CD4-positive, alpha-beta T cell treated with Interleukin-6 for 4 hours (primary cell): ENCODE data around the gene GALP.
"Not testable (repeated sequence)": the region's sequence is repeated elsewhere in the genome, so short reads cannot be mapped to it uniquely, and the experiment has no call there.

Experiments
- DNase-seq: peaks from one replicate; pipeline ENCODE4 v3.0.0-alpha.2; 2020; ENCODE audit warnings: mixed read lengths

Gene GALP

DNA sequence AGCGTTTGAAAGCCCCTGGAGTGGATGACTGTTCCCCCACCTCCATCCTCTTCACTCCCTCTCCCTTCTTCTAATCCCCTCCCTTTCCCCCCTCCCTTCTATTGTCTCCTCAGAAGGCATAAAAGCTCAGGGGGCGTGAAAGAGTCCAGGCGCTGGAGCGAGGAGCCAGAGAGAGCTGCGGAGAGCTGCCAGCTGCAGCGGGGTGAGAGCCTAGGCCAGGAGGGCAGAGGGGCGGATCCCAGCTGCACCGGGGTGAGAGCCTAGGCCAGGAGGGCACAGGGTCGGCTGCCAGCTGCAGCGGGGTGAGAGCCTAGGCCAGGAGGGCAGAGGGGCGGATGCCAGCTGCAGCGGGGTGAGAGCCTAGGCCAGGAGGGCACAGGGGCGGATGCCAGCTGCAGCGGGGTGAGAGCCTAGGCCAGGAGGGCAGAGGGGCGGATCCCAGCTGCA lies at the start of gene GALP:
GALP (plus strand) TSS at position 148 of the 447 bp plus-strand sequence. CDS start 1,101 bp downstream, outside the sequence.
- not testable (repeated sequence) for DNase-seq

DNA sequence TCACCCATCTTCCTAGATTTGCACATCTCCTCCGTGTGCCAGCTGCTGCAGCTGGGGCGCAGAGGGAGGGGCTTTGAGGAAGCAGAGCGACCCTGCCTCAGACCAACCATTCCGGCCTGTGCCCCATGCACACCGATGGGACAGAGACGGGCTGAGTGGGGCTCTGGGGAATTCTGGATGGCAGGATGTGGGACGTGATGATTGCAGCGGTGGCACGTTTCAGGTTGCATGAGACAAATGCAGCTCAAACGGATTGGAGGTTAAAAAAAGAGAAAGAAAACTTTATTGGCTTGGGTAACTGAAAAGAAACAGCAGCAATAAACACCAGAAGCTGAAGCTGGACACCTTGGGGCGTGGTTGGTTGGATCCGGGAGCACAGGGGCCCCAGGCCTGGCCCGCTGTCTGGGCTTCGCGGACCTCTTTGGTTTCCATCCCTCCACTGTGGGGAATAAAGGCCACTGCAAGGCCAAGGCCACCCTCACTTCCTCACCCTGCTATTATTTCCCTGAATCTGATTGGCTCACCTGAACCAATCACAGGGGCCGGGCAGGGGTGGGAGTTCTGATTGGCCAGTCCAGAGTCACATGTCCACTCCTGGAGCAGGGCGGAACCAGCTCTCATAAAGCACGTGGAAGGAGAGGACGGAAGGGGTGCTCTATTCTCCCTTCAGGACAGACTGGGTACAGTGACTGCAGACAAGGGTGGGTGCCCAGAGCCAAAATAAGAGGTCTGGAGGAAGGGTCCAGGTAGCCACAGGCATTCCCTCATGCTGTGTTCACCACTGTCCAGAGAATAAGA lies 48.6 kb upstream of the GALP start:
- no peak for DNase-seq

DNA sequence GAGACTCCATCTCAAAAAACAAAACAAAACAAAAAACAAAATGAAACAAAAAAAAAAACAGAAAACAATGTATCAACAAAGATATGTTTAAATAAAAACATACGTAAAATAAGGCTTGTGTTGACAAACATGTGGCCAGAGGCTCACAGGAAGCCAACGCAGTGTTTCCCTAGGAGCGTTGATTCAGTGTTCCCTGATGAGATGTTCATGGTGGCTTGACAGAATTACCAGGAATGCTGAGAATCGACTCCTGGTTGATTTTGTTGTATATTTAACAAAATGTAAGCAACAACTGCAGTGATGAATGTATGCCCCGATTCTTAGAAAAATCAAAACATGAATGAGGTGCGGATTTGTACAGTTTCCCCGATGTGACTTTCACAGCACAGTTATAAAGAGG lies 45.8 kb upstream of the GALP start:
- no peak for DNase-seq

DNA sequence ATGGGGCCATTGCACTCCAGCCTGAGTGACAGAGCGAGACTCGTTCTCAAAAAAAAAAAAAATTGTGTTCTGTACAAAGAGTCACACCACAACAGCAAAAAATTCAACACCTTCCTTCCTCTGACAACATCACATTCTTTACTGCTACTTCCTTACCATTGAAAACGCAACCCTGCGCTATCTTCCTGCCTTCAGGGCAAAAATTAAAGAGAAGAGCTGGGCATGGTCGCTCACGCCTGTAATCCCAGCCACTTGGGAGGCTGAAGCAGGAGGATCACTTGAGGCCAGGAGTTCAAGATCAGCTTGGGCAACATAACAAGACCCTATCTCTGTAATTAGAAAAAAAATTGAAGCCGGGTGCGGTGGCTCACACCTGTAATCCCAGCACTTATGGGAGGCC lies 44.2 kb upstream of the GALP start:
- DNase-seq, result no peak

DNA sequence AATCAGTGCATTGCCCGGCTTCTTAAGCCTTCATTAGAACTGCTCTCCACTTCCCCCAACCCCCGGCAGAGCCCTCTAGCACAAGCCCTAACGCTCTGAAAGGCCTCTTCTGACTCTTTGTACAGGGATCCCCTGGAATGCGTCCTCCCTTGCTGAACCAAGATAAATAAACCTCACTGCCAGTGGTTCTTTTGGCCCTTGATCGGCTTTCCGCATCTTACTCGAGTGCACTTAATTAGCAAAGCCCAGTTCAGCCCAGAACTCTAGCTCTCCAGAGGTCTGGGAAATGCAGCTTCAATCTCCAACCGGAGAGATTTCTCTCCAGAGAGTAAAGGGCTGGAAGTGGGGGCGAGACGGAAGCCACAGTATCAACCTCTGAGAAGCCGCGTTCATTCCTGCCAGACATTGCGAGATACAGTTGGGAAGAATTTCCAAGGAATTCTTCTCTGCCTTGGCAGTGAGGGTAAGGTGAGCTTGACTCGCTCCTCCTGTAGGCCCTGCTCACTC lies 43.4 kb upstream of the GALP start:
- DNase-seq, result no peak

DNA sequence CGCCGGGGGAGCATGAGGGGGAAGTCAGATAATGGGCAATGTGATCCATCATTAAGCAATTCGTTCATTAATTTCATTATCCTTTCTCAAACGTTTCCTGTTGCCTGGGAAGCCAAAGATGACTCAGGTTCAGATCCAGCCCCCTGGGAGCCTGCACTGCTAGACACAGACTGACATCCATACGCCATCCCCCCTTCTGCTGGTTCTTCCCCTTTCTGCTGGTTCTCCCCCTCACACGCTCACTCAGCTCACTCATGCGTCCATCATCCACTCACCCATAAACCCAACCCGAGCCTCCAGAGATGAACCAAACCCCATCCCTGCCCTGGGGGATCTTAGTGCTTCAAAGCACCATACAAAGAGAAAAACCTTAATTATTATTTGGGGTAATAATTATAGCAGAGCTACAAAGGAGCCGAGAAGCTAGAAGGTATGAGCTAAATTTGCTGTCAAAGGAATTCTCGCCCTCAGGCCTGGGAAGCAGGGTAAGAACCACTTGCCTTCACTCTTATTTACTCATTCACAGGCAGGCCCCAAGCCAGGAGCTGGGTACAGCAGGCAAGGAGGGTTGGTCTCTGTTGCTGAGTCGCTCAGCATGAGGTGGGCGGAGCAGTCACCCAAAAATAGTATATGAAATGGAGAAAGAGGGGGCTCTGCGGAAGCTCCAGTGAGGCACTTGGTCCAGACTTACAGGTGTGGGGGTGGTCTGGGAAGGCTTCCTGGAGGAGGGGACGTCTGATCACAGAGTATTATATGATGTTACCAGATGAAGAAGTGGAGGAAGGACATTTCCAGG lies 41.8 kb upstream of the GALP start:
- DNase-seq, result no peak

DNA sequence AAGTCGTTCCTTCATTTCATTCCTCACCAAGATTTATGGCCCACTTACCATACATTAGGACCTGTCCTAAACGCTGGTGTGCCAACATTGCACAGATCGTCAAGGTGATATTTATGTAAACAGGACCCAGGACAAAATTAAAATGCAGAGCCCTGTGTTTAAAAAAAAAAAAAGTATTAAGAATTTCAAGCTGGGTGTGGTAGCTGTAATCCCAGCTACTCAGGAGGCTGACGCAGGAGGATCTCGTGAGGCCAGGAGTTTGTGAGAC lies 41.2 kb upstream of the GALP start:
- no peak for DNase-seq

DNA sequence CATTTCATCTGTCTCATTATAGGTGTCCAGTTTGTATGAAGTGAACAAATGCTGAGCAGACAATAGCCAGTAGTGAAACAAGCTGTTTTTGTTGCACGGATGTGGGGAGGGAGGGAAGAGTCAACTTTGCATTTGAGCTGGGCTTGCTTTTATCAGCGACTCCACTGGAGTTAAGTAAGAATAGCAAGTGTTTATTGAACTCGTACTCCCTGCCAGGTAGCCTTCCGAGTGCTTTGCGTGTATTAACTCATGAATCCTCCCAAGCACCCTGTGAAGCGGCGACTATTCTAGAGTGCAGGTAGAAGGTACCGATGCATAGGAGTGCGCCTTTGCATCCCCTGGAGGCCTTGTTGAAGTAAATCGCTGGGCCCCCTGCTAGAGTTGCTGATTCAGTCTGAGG lies 39.4 kb upstream of the GALP start:
- no peak for DNase-seq

DNA sequence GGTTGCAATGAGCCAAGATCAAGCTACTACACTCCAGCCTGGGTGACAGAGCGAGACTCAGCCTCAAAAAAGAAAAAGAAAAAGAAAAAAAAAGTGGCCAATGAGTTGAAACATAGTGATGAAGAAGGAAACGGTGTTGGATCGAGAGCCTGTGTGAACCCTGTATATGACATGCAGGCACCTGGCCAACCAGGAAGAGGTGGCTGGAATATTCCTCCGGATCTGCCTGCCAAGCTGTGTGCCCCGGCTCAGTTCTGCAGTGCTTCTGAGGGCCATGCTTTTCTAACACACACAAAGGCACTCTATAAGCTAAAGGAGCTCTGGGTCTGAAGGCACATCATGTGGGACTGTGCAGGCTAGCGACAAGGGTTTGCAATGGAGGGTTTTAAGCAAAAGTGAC lies 38.4 kb upstream of the GALP start:
- DNase-seq, result no peak

DNA sequence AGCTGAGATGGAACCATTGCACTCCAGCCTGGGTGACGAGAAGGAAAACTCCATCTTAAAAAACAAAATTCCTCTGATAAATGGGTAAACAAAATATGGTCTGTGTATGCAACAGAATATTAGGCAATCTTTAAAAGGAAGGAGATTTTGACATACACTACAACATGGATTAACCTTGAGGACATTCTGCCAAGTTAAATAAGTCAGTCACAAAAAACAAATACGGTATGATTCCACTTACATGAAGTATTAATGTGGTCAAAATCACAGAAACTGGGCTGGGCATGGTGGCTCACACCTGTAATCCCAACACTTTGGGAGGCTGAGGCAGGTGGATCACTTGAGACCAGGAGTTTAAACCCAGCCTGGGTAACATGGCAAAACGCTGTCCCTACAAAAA lies 37.7 kb upstream of the GALP start:
- no peak for DNase-seq

DNA sequence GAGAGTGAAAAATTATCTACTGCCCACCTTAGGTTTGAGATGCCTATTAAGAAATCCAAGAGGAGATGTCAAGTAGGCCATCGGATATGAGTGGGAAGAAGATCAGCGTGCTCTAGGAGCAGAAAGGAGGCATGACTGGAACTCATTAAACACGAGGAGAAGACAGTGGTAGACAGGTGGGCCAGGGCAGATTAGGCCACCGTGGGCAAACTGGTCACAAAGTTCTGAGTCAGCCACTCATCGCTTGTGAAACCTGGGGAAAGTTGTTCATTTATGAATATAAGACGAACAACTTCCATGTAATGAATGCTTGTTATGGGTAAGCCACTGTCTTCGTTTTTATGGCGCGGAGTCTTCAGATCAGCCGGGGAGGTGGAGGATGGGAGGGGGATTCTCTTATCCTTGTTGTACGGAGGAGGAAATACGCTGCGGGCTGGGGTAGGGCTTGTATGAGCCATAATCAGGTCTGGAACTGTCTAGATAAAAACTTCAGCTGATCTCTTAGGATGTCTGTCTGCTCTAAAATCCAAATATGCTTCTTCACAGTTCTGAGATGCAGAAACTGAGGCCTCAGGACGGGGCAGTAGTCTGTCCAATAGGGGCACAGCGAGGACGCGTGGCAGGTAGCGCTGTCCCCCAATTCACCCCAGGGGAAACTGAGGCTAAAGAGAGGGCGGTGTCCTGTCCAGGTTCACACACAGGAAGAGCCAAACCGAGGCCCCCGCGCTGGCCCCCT lies 35.8 kb upstream of the GALP start:
- DNase-seq, result peak; percentile 21

DNA sequence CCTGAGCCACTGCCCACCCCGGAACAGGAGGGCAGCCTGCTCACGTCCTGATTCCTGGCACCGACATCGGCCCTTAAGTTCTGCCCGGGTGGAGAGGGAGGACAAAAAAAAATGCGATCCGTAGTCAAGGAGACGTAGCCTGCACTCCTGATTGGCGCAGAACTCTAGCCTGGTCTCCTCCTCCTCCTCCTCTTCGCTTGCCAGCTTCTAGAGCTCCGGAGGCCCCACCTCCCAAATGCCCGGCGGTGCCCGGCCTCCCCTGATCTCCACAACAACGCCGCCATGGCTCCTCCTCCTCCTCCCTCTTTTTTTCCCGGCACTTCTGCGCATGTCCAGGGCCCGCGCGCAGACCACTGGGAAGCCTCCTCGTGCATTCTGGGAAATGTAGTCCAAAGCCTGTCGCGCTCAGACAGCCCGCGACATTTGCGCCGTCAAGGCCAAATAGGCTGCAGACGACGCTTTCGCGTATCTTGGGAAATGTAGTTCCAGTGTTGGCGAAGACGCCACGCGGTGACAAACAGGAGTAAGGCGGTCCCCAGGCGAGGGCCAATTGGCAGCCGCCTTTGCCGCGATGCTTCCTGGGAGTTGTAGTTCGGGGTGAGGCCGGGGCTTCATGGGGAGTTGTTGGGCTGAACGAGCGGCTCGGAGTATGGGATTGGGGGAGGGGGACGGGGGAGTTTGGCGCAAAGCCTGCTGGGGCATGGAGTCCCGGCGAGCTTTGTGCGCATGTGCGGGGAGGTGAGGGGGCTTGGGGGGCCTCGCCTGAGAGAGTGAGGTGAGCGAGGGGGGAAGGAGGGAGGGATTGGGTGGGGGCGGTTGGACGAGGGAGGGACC lies 35.0 kb upstream of the GALP start, which contains the start of gene ZNF444:
ZNF444 (plus strand) TSS at position 705 of the 834 bp plus-strand sequence. CDS start 5,625 bp downstream, outside the sequence.
- peak; percentile 99 for DNase-seq

DNA sequence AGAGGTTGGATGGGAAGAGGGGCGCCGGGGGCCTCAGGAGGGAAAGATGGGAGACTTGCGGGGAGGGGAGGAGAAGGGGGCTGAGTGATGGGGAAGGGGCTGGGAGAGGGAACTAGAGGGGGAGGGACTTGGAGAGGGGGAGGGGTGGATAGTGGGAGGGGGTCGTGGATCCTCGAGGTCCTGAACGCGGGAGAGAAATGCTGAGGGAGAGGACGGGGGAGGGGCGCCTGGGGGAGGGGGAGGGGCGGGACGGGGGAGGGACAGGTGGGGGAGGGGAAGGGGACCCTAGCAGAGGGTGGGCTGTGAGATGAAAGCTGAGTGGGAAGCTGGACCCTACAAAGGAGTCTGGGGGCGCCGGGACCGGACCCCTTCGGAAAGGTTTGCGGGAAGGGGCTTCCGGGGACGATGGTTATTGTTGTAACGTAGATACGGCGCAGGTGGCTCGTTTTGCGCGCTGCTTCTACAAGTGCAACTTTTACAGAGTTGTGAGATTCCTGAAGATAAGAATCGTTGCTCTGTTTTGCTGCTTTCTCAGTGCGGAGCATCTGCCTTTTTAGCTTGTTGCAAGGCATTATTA lies 34.3 kb upstream of the GALP start:
- peak; percentile 46 for DNase-seq

DNA sequence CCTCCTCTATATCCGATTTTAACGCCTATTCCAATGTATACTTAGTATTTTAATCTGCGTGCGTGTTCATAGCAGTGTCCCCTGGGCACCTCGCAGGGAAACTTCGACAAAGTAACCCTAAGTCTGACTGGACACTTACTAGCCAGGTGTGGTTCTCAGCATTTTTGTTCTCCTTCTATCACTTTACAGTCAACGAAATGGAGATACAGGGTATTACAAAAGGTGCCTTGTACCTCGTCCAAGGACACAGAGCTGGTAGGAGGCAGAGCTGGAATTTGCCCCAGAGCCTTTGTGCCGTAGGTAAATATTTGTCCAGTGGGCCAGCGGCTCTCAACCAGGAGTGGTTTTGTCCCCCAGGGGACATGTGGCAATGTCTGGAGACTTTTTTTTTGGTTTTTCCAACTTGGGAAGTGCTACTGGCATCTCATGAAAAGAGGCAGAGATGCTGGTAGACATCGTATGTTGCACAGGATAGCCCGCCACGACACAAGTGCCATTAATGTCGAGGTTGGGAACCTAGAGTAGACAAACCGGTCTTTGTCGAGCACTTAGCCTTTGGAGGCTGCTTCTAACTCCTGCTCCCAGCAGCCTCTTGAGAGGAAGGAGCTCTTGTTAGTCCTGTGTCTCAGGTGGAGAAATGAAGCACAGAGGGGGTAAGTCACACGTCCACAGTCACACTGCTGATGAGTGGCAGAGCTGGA lies 33.6 kb upstream of the GALP start:
- no peak for DNase-seq

DNA sequence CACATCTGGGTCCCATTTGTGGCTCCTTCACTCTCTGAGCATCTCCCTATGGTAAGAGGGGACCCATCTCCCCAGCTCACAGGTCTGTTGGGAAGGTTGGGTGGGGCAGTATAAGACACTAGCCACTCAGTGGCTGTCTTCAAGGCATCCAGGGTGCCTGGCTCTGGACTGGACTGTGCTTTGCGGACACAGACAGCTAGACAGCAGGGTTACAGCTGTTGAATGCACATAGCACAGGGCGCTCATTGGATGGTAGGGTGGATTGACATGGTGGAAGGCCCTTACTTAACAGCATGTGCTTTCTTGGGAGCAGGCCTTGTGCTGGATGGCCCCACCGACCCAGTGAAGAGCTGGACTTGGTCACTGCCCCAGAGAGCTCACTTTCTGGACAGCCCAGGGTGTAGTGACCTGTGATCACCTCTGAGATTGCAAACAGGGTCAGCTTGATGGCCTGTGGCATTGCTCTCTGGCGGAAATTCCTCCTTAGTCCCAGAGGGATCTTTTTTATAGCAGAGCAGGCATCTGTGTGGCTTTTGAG lies 32.8 kb upstream of the GALP start:
- DNase-seq, result no peak

DNA sequence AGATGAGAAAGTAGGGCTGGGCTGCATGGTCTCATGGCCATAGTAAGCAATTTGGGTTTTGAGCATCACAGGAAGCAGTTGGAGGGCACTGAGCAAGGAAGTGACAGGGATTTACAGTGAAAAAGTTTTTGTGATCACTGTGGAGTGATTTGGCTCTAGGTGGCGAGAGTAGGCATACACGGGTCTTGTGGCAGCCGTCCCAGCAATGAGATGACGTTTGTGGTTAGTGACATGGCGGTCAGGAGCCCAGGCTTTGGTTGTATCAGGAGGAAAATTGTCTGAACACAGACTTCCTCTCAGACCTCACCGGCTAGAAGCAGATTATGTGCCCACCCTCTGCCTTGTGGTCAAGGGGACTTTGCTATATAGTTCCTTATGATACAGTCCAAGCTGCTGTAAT lies 31.4 kb upstream of the GALP start:
- DNase-seq, result no peak

DNA sequence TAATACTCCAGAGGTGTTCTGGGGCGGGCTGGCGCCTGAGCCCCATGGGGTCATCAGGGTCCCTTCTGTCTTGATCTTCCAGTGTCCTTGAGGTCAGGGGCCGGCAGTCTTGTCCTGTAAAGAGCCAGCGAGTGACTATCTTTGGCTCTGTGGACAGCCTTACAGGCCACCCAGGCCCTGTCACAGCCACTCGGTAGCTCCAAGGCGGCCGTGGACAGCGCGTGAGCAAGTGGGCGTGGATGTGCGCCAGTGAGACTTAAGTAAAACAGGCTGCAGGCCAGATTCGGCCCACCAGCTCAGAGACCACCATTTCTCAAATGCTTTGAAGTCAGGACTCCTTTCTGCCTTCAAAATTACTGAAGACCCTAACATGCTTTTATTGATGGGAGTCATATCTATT lies 31.0 kb upstream of the GALP start:
- DNase-seq, result no peak

DNA sequence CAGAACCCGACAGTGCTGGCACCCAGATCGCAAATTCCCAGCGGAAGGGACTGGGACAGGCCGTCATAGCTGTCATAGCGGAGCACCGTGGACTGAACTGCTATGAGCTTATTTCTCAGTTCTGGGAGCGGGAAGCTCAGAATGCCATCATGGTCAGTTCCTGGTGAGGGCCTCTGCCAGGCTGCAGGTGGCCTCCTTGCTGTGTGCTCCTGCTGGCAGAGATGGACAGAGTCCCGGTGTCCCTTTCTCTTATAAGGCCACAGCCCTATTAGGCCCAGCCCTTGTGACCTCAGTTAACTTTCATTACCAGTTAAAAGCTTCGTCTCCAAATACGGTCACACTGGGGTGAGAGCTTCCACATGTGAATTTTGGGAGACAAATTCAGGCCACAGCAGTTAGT lies 30.1 kb upstream of the GALP start:
- DNase-seq, result no peak

DNA sequence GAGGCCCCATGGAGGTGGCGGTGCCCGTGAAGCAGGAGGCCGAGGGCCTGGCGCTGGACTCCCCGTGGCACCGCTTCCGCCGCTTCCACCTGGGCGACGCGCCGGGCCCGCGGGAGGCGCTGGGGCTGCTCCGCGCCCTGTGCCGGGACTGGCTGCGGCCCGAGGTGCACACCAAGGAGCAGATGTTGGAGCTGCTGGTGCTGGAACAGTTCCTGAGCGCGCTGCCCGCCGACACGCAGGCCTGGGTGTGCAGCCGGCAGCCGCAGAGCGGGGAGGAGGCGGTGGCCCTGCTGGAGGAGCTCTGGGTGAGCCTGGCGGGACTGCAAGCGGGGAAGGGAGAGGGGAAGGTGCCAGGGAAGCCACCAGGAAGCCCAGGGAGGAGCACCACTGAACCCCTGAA lies 28.9 kb upstream of the GALP start:
- DNase-seq, result no peak

DNA sequence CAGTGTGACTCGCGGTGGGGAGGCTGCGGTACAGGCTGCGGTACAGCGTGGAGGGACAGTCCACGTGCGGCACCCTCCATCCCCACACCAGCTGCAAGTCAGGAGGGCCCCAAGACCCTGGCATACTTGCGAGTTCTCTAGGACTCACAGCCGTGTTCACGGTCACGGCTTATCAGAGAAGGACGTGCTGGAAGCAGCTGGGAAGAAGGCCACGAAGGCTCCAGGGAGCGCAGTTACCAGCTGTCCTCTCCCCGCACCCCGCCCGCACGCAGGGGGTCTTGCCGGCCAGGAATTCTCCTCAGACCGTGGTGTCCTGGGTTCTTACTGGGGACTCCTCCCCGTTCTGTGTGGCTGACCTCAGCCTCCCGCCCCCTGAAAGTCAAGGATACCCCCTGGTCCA lies 28.5 kb upstream of the GALP start:
- DNase-seq, result no peak

DNA sequence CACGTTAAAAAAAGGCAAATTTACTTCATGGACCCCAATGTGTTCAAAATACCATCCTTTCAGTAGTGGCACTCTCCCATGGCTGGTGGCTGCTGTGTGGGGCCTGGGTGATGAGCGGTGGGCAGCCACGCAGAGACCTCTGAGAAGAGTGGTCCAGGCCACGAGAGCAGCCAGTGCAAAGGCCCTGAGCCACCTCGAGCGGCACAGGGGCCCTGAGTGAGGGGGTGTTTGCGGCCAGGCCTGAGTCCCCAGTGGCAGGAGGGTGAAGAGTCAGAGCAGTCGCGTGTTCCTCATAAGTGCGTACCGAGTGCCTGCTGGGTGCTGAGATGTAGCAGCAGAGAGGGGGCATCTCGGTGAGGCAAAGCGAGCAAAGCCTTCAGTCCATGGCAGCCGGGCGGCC lies 27.7 kb upstream of the GALP start:
- DNase-seq, result no peak
